Stimulated activated memory B cell treated with anti-CD40 and anti-IgM and Interleukin-4, amounts not matched to agents 10 μg/mL and 1 μg/mL and 100 μg/mL, for 72 hours (primary cell): ENCODE measurements around the gene FAM110C.
A peak's percentile ranks its signal among the peaks of the same experiment; 100 is the strongest.
"Not testable (repeated sequence)": the region's sequence is repeated elsewhere in the genome, so short reads cannot be mapped to it uniquely, and the experiment has no call there.

Experiments used
- ATAC-seq: fragments of 150-1000 bp; cut with Tn5 transposase; 2 replicates; pipeline ENCODE4 v1.10.0; 2021
- H3K27ac Mint-ChIP-seq: one replicate; pipeline ENCODE4 v1.8.0; 2022; ENCODE audit warnings: mild to moderate bottlenecking, mixed read lengths
- H3K27me3 Mint-ChIP-seq: one replicate; pipeline ENCODE4 v1.8.0; 2022; ENCODE audit warnings: mixed read lengths
- H3K36me3 Mint-ChIP-seq: one replicate; pipeline ENCODE4 v1.8.0; 2022; ENCODE audit warnings: mixed read lengths
- H3K4me1 Mint-ChIP-seq: one replicate; pipeline ENCODE4 v1.8.0; 2022; ENCODE audit warnings: mixed read lengths
- H3K4me3 Mint-ChIP-seq: one replicate; pipeline ENCODE4 v1.8.0; 2022; ENCODE audit warnings: mild to moderate bottlenecking, moderate library complexity, mixed read lengths
- H3K9me3 Mint-ChIP-seq: one replicate; pipeline ENCODE4 v1.8.0; 2022; ENCODE audit warnings: mixed read lengths

The FAM110C gene

GRCh38 chr2:46471-47345, at the start of gene FAM110C:
Gene FAM110C, minus strand, starts transcription at chr2:46505. Its CDS starts 120 bp downstream, at chr2:46385.
- ATAC-seq, result peak; percentile 8
- Mint-ChIP-seq H3K9me3 (peaks cover 3% of the 10 kb centered on the region), H3K4me1 (no peaks in the 10 kb centered on the region), H3K4me3 (peak within 1 kb of the TSS; percentile 67), H3K36me3 (no peaks in the 10 kb centered on the region), H3K27ac (no peak within 1 kb of the TSS), H3K27me3 (peaks cover 70% of the 10 kb centered on the region)

- no peaks in the 10 kb centered on the region for H3K36me3 Mint-ChIP-seq
- peaks cover 9% of the 10 kb centered on the region for H3K9me3 Mint-ChIP-seq
- H3K27ac Mint-ChIP-seq, result no peak overlapping the region
- no peak for ATAC-seq
- H3K4me3 Mint-ChIP-seq, result no peak overlapping the region
- H3K27me3 Mint-ChIP-seq, result peaks cover 48% of the 10 kb centered on the region
- H3K4me1 Mint-ChIP-seq, result no peaks in the 10 kb centered on the region
These were observed 46.0 kb upstream of the FAM110C start for GRCh38 chr2:92326-92725.

- Mint-ChIP-seq H3K27ac (no peak overlapping the region), H3K9me3 (peaks cover 3% of the 10 kb centered on the region), H3K36me3 (no peaks in the 10 kb centered on the region), H3K4me3 (no peak overlapping the region), H3K27me3 (peaks cover 39% of the 10 kb centered on the region), H3K4me1 (no peaks in the 10 kb centered on the region)
- ATAC-seq, result no peak
These were observed 44.5 kb upstream of the FAM110C start for GRCh38 chr2:90645-91312.

GRCh38 chr2:85761-86160, 39.5 kb upstream of the FAM110C start:
- Mint-ChIP-seq H3K4me1 (no peaks in the 10 kb centered on the region), H3K9me3 (no peaks in the 10 kb centered on the region), H3K4me3 (no peak overlapping the region), H3K27me3 (peaks cover 21% of the 10 kb centered on the region), H3K36me3 (no peaks in the 10 kb centered on the region), H3K27ac (no peak overlapping the region)
- no peak for ATAC-seq

GRCh38 chr2:84121-84520, 37.8 kb upstream of the FAM110C start:
- Mint-ChIP-seq H3K4me1 (no peaks in the 10 kb centered on the region), H3K9me3 (no peaks in the 10 kb centered on the region), H3K27me3 (peaks cover 14% of the 10 kb centered on the region), H3K4me3 (no peak overlapping the region), H3K36me3 (no peaks in the 10 kb centered on the region), H3K27ac (no peak overlapping the region)
- no peak for ATAC-seq

GRCh38 chr2:80971-81736, 34.8 kb upstream of the FAM110C start:
- Mint-ChIP-seq H3K4me1 (no peaks in the 10 kb centered on the region), H3K4me3 (no peak overlapping the region), H3K27ac (no peak overlapping the region), H3K9me3 (no peaks in the 10 kb centered on the region), H3K36me3 (no peaks in the 10 kb centered on the region), H3K27me3 (peaks cover 14% of the 10 kb centered on the region)
- no peak for ATAC-seq

- Mint-ChIP-seq H3K27ac (no peak overlapping the region), H3K4me3 (no peak overlapping the region), H3K9me3 (no peaks in the 10 kb centered on the region), H3K4me1 (no peaks in the 10 kb centered on the region), H3K27me3 (peaks cover 14% of the 10 kb centered on the region), H3K36me3 (no peaks in the 10 kb centered on the region)
- no peak for ATAC-seq
These were observed 34.1 kb upstream of the FAM110C start for GRCh38 chr2:80378-80777.

GRCh38 chr2:71309-72035, 25.2 kb upstream of the FAM110C start:
- H3K36me3 Mint-ChIP-seq, result no peaks in the 10 kb centered on the region
- no peak for ATAC-seq
- peaks cover 6% of the 10 kb centered on the region for H3K9me3 Mint-ChIP-seq
- H3K27me3 Mint-ChIP-seq, result no peaks in the 10 kb centered on the region
- H3K4me1 Mint-ChIP-seq, result no peaks in the 10 kb centered on the region
- no peak overlapping the region for H3K4me3 Mint-ChIP-seq
- H3K27ac Mint-ChIP-seq, result no peak overlapping the region

- no peak for ATAC-seq
- no peak overlapping the region for H3K27ac Mint-ChIP-seq
- H3K27me3 Mint-ChIP-seq, result no peaks in the 10 kb centered on the region
- H3K4me3 Mint-ChIP-seq, result no peak overlapping the region
- no peaks in the 10 kb centered on the region for H3K4me1 Mint-ChIP-seq
- H3K9me3 Mint-ChIP-seq, result peaks cover 6% of the 10 kb centered on the region
- H3K36me3 Mint-ChIP-seq, result no peaks in the 10 kb centered on the region
These were observed 23.4 kb upstream of the FAM110C start for GRCh38 chr2:69366-70344.

- not testable (repeated sequence) for H3K4me3 Mint-ChIP-seq, ATAC-seq, H3K27ac Mint-ChIP-seq, H3K36me3 Mint-ChIP-seq, H3K9me3 Mint-ChIP-seq, H3K4me1 Mint-ChIP-seq, H3K27me3 Mint-ChIP-seq
These were observed 22.3 kb upstream of the FAM110C start for GRCh38 chr2:68637-69036.

- Mint-ChIP-seq H3K36me3 (no peaks in the 10 kb centered on the region), H3K4me3 (no peak overlapping the region), H3K27me3 (peaks cover 1% of the 10 kb centered on the region), H3K4me1 (no peaks in the 10 kb centered on the region), H3K9me3 (no peaks in the 10 kb centered on the region), H3K27ac (no peak overlapping the region)
- ATAC-seq, result no peak
These were observed 20.5 kb upstream of the FAM110C start for GRCh38 chr2:66853-67252.

GRCh38 chr2:65121-65520, 18.8 kb upstream of the FAM110C start:
- Mint-ChIP-seq H3K27ac (no peak overlapping the region), H3K4me1 (no peaks in the 10 kb centered on the region), H3K4me3 (no peak overlapping the region), H3K27me3 (peaks cover 19% of the 10 kb centered on the region), H3K9me3 (peaks cover 5% of the 10 kb centered on the region), H3K36me3 (no peaks in the 10 kb centered on the region)
- ATAC-seq, result no peak

GRCh38 chr2:55587-56448, 9.5 kb upstream of the FAM110C start:
- ATAC-seq, result no peak
- Mint-ChIP-seq H3K27ac (no peak overlapping the region), H3K9me3 (peaks cover 15% of the 10 kb centered on the region), H3K36me3 (no peaks in the 10 kb centered on the region), H3K4me3 (no peak overlapping the region), H3K4me1 (no peaks in the 10 kb centered on the region), H3K27me3 (peaks cover 17% of the 10 kb centered on the region)
